Left ventricle myocardium inferior (tissue), 1 donor: ENCODE results near the gene ADAMTSL2. TPM values are rescaled to one million over a fixed set of nuclear protein-coding genes. Genes with fewer than 3 reads are reported as not detected.

Experiments
- DNase-seq: peaks from one replicate; pipeline ENCODE4 v3.0.0-alpha.2; 2020
- H3K27ac ChIP-seq: fragments of 200-600 bp; replicated peaks from 2 replicates; pipeline ENCODE4 v1.8.0; 2021
- H3K27me3 ChIP-seq: fragments of 200-600 bp; 2 replicates; pipeline ENCODE4 v1.8.0; 2021; ENCODE audit warnings: low read depth
- H3K36me3 ChIP-seq: fragments of 200-600 bp; 2 replicates; pipeline ENCODE4 v1.8.0; 2021
- H3K4me1 ChIP-seq: fragments of 200-600 bp; 2 replicates; pipeline ENCODE4 v1.8.0; 2021
- H3K4me3 ChIP-seq: fragments of 200-600 bp; 2 replicates; pipeline ENCODE4 v1.8.0; 2021; ENCODE audit warnings: mild to moderate bottlenecking, moderate library complexity
- H3K9me3 ChIP-seq: fragments of 200-600 bp; replicated peaks from 2 replicates; pipeline ENCODE4 v1.8.0; 2021
- CTCF ChIP-seq: fragments of 200-600 bp; IDR thresholded peaks from 2 replicates; pipeline ENCODE4 v1.8.0; 2021; ENCODE audit warnings: antibody characterized with exemption, mild to moderate bottlenecking, borderline replicate concordance
- intact Hi-C: fragments of 100-400 bp; cut with micrococcal nuclease; formaldehyde crosslinking; loops from one replicate; pipeline ENCODE4 v1.11.0; 2022
- total RNA-seq: library from RNA; stranded (reverse); fragmentation: NEBNext Ultra II Directional; extraction: Animal tissue kit (Norgen Biotek cat#: 25700); gene quantifications from one replicate; pipeline ENCODE4 v1.2.1, GENCODE V29; 2021
- donor health status: DM: no; HTN: yes; CAD: no; lungs with severe emphysema.

The ADAMTSL2 gene
- total RNA-seq, 1 donor from 2014 or later: 6.0 TPM

GRCh38 chr9:133518200-133518599 is 16.3 kb upstream of the ADAMTSL2 start:
- Histone ChIP-seq H3K36me3 (no peaks in the 10 kb centered on the region), H3K4me3 (no peak overlapping the region), H3K9me3 (no peaks in the 10 kb centered on the region), H3K27ac (no peak overlapping the region), H3K4me1 (peaks cover 14% of the 10 kb centered on the region), H3K27me3 (peaks cover 12% of the 10 kb centered on the region)
- intact Hi-C loops: no loop called here
- no peak for TF ChIP-seq CTCF
- no peak for DNase-seq

GRCh38 chr9:133518706-133519449 is 15.6 kb upstream of the ADAMTSL2 start:
- no peaks in the 10 kb centered on the region for H3K36me3 ChIP-seq
- intact Hi-C loops: no loop called here
- no peak for DNase-seq

GRCh38 chr9:133519693-133520092 is 14.8 kb upstream of the ADAMTSL2 start:
- H3K36me3 ChIP-seq: no peaks in the 10 kb centered on the region
- no peak overlapping the region for H3K4me3 ChIP-seq
- peaks cover 3% of the 10 kb centered on the region for H3K4me1 ChIP-seq
- intact Hi-C loops: no loop called here
- no peak for TF ChIP-seq CTCF
- no peaks in the 10 kb centered on the region for H3K9me3 ChIP-seq
- no peak overlapping the region for H3K27ac ChIP-seq
- no peak for DNase-seq
- H3K27me3 ChIP-seq: peaks cover 12% of the 10 kb centered on the region

More at GRCh38 chr9:133518706-133519449, 15.6 kb upstream of the ADAMTSL2 start:
- H3K27ac ChIP-seq: no peak overlapping the region
- peaks cover 8% of the 10 kb centered on the region for H3K4me1 ChIP-seq
- H3K4me3 ChIP-seq: no peak overlapping the region
- H3K27me3 ChIP-seq: peaks cover 12% of the 10 kb centered on the region
- TF ChIP-seq CTCF: no peak
- H3K9me3 ChIP-seq: no peaks in the 10 kb centered on the region

GRCh38 chr9:133520121-133520835 is 14.2 kb upstream of the ADAMTSL2 start:
- DNase-seq: no peak
- H3K36me3 ChIP-seq: no peaks in the 10 kb centered on the region
- intact Hi-C loops: no loop called here
- no peaks in the 10 kb centered on the region for H3K9me3 ChIP-seq
- H3K4me3 ChIP-seq: no peak overlapping the region
- peaks cover 10% of the 10 kb centered on the region for H3K27me3 ChIP-seq
- TF ChIP-seq CTCF: no peak
- H3K4me1 ChIP-seq: no peaks in the 10 kb centered on the region
- H3K27ac ChIP-seq: no peak overlapping the region

GRCh38 chr9:133521122-133522072 is 13.1 kb upstream of the ADAMTSL2 start:
- no peak for TF ChIP-seq CTCF
- no peaks in the 10 kb centered on the region for H3K36me3 ChIP-seq
- intact Hi-C loops: no loop called here
- H3K27ac ChIP-seq: no peak overlapping the region
- H3K27me3 ChIP-seq: no peaks in the 10 kb centered on the region
- peaks cover 5% of the 10 kb centered on the region for H3K4me1 ChIP-seq
- DNase-seq: no peak
- no peaks in the 10 kb centered on the region for H3K9me3 ChIP-seq
- no peak overlapping the region for H3K4me3 ChIP-seq
